SK-N-SH (cell line): ENCODE results near the gene PTTG1IP. TPM values are rescaled to one million over a fixed set of nuclear protein-coding genes. Genes with fewer than 3 reads are reported as not detected.

Experiments
- CTCF ChIA-PET: fragments of 300-600, 350-600 bp; formaldehyde crosslinking; extraction: SDS; loops from one replicate; lab custom pipeline; 2021; lab: Yijun Ruan, JAX
- POLR2A ChIA-PET: fragments of 350-600 bp; sonication (Branson Sonifier 250); formaldehyde crosslinking; extraction: SDS; loops from one replicate; lab custom pipeline; 2020; ENCODE audit warnings: antibody characterized with exemption, inconsistent platforms; lab: Yijun Ruan, JAX
- DNase-seq: peaks from one replicate; pipeline ENCODE4 v3.0.0; 2012
- H2AFZ ChIP-seq: fragments of 200-600 bp; sonication (generic); 2 replicates; pipeline ENCODE4 v1.8.1; 2016; ENCODE audit warnings: antibody characterized with exemption, mild to moderate bottlenecking, low read depth
- H3F3A ChIP-seq: fragments of 200-600 bp; sonication (generic); replicated peaks from 2 replicates; pipeline ENCODE3; 2016; ENCODE audit warnings: antibody characterized with exemption, mild to moderate bottlenecking; ENCODE audit not compliant: insufficient read depth
- H3K27ac ChIP-seq, 2 experiments: fragments of 200-500 bp in 1 of 2; fragments of 200-600 bp in 1 of 2; sonication (Bioruptor generic) in 1 of 2; sonication (generic), shearing (Covaris generic) in 1 of 2; 2 replicates each; pipeline versions ENCODE4 v1.5.1 to v1.6.1; 2014 to 2016; ENCODE audit warnings: low read depth in 2 of 2, inconsistent platforms in 1 of 2, low read length in 1 of 2, mild to moderate bottlenecking in 1 of 2, mixed read lengths in 1 of 2
- H3K27me3 ChIP-seq: fragments of 200-600 bp; sonication (generic), shearing (Covaris generic); 2 replicates; pipeline ENCODE4 v1.6.1; 2016; ENCODE audit warnings: mixed run types; ENCODE audit not compliant: insufficient read depth
- H3K36me3 ChIP-seq, 2 experiments: fragments of 200-500 bp in 1 of 2; fragments of 200-600 bp in 1 of 2; sonication (Bioruptor generic) in 1 of 2; sonication (generic) in 1 of 2; replicated peaks in 1 of 2; 2 replicates each; pipeline versions ENCODE3 to v1.5.1; 2014 to 2016; ENCODE audit warnings: low read length in 1 of 2, mild to moderate bottlenecking in 1 of 2; ENCODE audit not compliant: insufficient read depth in 2 of 2, control insufficient read depth in 1 of 2
- H3K4me1 ChIP-seq, 2 experiments: fragments of 200-500 bp in 1 of 2; fragments of 200-600 bp in 1 of 2; sonication (Bioruptor generic) in 1 of 2; sonication (generic), shearing (Covaris generic) in 1 of 2; 2 replicates each; pipeline versions ENCODE4 v1.5.1 to v1.6.1; 2014 to 2016; ENCODE audit warnings: low read depth in 1 of 2, low read length in 1 of 2, mixed run types in 1 of 2; ENCODE audit not compliant: insufficient read depth in 2 of 2, control insufficient read depth in 1 of 2
- H3K4me2 ChIP-seq: fragments of 200-600 bp; sonication (generic), shearing (Covaris generic); 2 replicates; pipeline ENCODE4 v1.6.1; 2017; ENCODE audit warnings: mixed run types
- H3K4me3 ChIP-seq, 2 experiments: fragments of 200-500 bp in 1 of 2; fragments of 200-600 bp in 1 of 2; sonication (Bioruptor generic) in 1 of 2; sonication (generic), shearing (Covaris generic) in 1 of 2; 2 replicates each; pipeline versions ENCODE4 v1.5.1 to v1.8.1; 2014 to 2016; ENCODE audit warnings: low read depth in 2 of 2, inconsistent platforms in 1 of 2, low read length in 1 of 2, mild to moderate bottlenecking in 1 of 2, mixed read lengths in 1 of 2, moderate library complexity in 1 of 2
- H3K79me2 ChIP-seq: fragments of 200-600 bp; sonication (generic); 2 replicates; pipeline ENCODE4 v1.8.1; 2017; ENCODE audit warnings: mild to moderate bottlenecking; ENCODE audit not compliant: insufficient read depth
- H3K9ac ChIP-seq: fragments of 200-600 bp; sonication (generic); 2 replicates; pipeline ENCODE4 v1.6.1; 2017; ENCODE audit warnings: mixed run types
- H3K9me2 ChIP-seq: fragments of 200-600 bp; sonication (generic); 2 replicates; pipeline ENCODE4 v1.6.1; 2017; ENCODE audit warnings: mixed run types
- H3K9me3 ChIP-seq: fragments of 200-600 bp; sonication (generic); 2 replicates; pipeline ENCODE4 v1.6.1; 2017; ENCODE audit warnings: mixed run types, mild to moderate bottlenecking, moderate library complexity
- H4K20me1 ChIP-seq: fragments of 200-600 bp; sonication (generic); 2 replicates; pipeline ENCODE4 v1.6.1; 2017; ENCODE audit warnings: mild to moderate bottlenecking, mixed run types; ENCODE audit not compliant: insufficient read depth
- CHD2 ChIP-seq: fragments of 150-350 bp; IDR thresholded peaks from 2 replicates; pipeline ENCODE4 v1.6.1; 2018; ENCODE audit warnings: low read length; ENCODE audit not compliant: partially characterized antibody
- ELF1 ChIP-seq: IDR thresholded peaks from 2 replicates; pipeline ENCODE4 v1.4.0; 2012
- EP300 ChIP-seq, 2 experiments: IDR thresholded peaks; 2 replicates each; pipeline versions ENCODE4 v1.4.0 to v1.6.1; 2012; ENCODE audit warnings: borderline replicate concordance in 1 of 2, low read depth in 1 of 2, low read length in 1 of 2
- EZH2phosphoT487 ChIP-seq: fragments of 200-600 bp; sonication (generic); IDR thresholded peaks from 2 replicates; pipeline ENCODE4 v1.6.1; 2017; ENCODE audit warnings: low read depth, mixed run types, mild to moderate bottlenecking, antibody characterized with exemption, moderate library complexity, borderline replicate concordance
- FOXJ3 ChIP-seq: sonication (generic); formaldehyde crosslinking; IDR thresholded peaks from 2 replicates; pipeline ENCODE4 v1.5.1; 2020; ENCODE audit warnings: mild to moderate bottlenecking, missing genetic modification reagents
- FOXM1 ChIP-seq: IDR thresholded peaks from 2 replicates; pipeline ENCODE4 v1.4.0; 2012; ENCODE audit warnings: low read depth, mild to moderate bottlenecking
- GATA2 ChIP-seq: sonication (generic); formaldehyde crosslinking; IDR thresholded peaks from 2 replicates; pipeline ENCODE4 v1.5.0; 2020; ENCODE audit warnings: mild to moderate bottlenecking, missing genetic modification reagents
- JUND ChIP-seq: IDR thresholded peaks from 2 replicates; pipeline ENCODE4 v1.4.0; 2012
- MAX ChIP-seq: IDR thresholded peaks from 2 replicates; pipeline ENCODE4 v1.4.0; 2012; ENCODE audit warnings: low read depth
- MEF2A ChIP-seq: IDR thresholded peaks from 2 replicates; pipeline ENCODE4 v1.4.0; 2012; ENCODE audit warnings: low read depth, borderline replicate concordance
- MXI1 ChIP-seq: IDR thresholded peaks from 2 replicates; pipeline ENCODE4 v1.6.1; 2012; ENCODE audit warnings: mild to moderate bottlenecking, low read depth, low read length, improper control_type of control experiment
- NFIC ChIP-seq: IDR thresholded peaks from 2 replicates; pipeline ENCODE4 v1.4.0; 2012; ENCODE audit warnings: borderline replicate concordance
- POLR2AphosphoS5 ChIP-seq: IDR thresholded peaks from 2 replicates; pipeline ENCODE4 v1.6.1; 2012; ENCODE audit warnings: low read depth, low read length
- RAD21 ChIP-seq: IDR thresholded peaks from 2 replicates; pipeline ENCODE4 v1.6.1; 2012; ENCODE audit warnings: mild to moderate bottlenecking, low read length
- RFX5 ChIP-seq: IDR thresholded peaks from 2 replicates; pipeline ENCODE4 v1.6.1; 2012; ENCODE audit warnings: mild to moderate bottlenecking, improper control_type of control experiment, low read length
- SIN3A ChIP-seq: IDR thresholded peaks from 2 replicates; pipeline ENCODE4 v1.6.1; 2012; ENCODE audit warnings: low read depth, mild to moderate bottlenecking, low read length, moderate library complexity, borderline replicate concordance
- TAF1 ChIP-seq: IDR thresholded peaks from 2 replicates; pipeline ENCODE4 v1.6.1; 2012; ENCODE audit warnings: low read depth, mild to moderate bottlenecking, low read length, moderate library complexity, borderline replicate concordance
- TEAD4 ChIP-seq: IDR thresholded peaks from 2 replicates; pipeline ENCODE4 v1.4.0; 2012; ENCODE audit warnings: mild to moderate bottlenecking, borderline replicate concordance; ENCODE audit not compliant: insufficient read depth
- YY1 ChIP-seq: IDR thresholded peaks from 2 replicates; pipeline ENCODE4 v1.4.0; 2012; ENCODE audit warnings: low read depth, mild to moderate bottlenecking
- WGBS: methylation state at CpG from one replicate; pipeline ENCODE4 v1.1.6; 2017; ENCODE audit warnings: low lambda C conversion rate; 5-methylcytosine and 5-hydroxymethylcytosine counted together
- polyA plus RNA-seq, 3 experiments: library from polyadenylated mRNA; depleted of rRNA; stranded (reverse); fragments of >200 nt; gene quantifications; 2 replicates each; pipeline ENCODE4 v1.2.3, GENCODE V29; 2012
- TF ChIP-seq, protein P1 (sequence below): IDR thresholded peaks from 2 replicates; pipeline ENCODE4 v1.4.0; 2012; ENCODE audit warnings: low read depth, borderline replicate concordance
- TF ChIP-seq, protein P2 (sequence below): fragments of 150-350 bp; IDR thresholded peaks from 2 replicates; pipeline ENCODE4 v1.6.1; 2017; ENCODE audit warnings: antibody characterized with exemption, low read length, low read depth, borderline replicate concordance

PTTG1IP gene
- polyA plus RNA-seq, 1 of the 3 experiments (the other 2 are of a cell fraction), result 171 TPM

DNA sequence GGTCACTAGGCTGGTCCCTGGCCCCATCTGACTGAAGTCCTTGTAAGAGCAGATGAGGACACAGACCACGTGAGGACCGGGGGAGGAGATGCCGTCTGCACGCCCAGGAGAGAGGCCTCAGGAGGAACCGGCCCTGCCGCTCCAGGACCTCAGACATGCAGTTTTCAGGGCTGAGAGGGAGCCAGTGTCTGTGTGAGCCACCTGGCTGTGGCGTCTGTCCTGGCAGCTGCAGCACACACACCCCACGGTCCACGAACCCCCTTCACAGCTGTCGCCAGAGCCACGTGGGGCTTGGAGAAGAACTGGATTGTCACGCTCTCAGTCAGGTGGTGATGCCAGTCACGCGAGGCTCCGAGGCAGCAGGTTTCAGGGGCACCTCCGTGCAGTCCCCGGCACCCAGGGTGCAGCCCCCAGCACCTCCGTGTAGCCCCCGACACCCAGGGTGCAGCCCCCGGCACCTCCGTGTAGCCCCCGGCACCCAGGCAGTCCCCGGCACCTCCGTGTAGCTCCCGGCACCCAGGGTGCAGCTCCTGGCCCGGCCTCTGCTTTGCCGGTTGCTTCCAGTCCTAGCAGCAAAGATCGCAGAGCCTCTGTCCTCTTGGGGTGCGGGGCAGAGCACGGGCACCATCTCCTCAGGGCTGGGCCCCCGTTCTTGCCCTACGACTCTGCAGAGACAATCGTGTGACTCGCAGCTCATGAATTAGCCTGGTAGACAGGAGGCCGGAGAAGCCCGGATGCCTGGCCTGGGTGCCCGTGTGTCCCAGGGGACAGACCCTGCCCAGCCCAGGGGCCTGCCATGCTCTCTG is 36.6 kb downstream of the PTTG1IP start:
- no peak overlapping the region for H3K4me2 ChIP-seq
- no peaks in the 10 kb centered on the region for H4K20me1 ChIP-seq
- H3K9me2 ChIP-seq, result no peaks in the 10 kb centered on the region
- H3K27ac ChIP-seq, result no peak overlapping the region
- no peak overlapping the region for H3K9ac ChIP-seq
- CTCF ChIA-PET, result interaction anchor here (0.6 kb wide), 1 partner anchor 1326 kb away, joined by 3 read pairs; no protein-coding TSS in a partner anchor
- no peaks in the 10 kb centered on the region for H3K79me2 ChIP-seq
- H3F3A ChIP-seq, result no peaks in the 10 kb centered on the region
- 76% methylated on average over 8 of the region's 37 CpGs for WGBS
- no peak for DNase-seq
- TF ChIP-seq ELF1, result no peak
- no peak for TF ChIP-seq FOXJ3 (CRISPR knock-in tag)
- TF ChIP-seq JUND, result no peak
- TF ChIP-seq, protein P1, sequence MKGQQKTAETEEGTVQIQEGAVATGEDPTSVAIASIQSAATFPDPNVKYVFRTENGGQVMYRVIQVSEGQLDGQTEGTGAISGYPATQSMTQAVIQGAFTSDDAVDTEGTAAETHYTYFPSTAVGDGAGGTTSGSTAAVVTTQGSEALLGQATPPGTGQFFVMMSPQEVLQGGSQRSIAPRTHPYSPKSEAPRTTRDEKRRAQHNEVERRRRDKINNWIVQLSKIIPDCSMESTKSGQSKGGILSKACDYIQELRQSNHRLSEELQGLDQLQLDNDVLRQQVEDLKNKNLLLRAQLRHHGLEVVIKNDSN, result no peak
- no peak for TF ChIP-seq EP300 (IDR thresholded peaks at IDR 0.05; ENCODE audit: borderline replicate concordance in 1 of 2, low read depth in 1 of 2, low read length in 1 of 2)
- TF ChIP-seq FOXM1, result no peak
- TF ChIP-seq TEAD4, result no peak
- TF ChIP-seq CHD2, result no peak
- TF ChIP-seq, protein P2, sequence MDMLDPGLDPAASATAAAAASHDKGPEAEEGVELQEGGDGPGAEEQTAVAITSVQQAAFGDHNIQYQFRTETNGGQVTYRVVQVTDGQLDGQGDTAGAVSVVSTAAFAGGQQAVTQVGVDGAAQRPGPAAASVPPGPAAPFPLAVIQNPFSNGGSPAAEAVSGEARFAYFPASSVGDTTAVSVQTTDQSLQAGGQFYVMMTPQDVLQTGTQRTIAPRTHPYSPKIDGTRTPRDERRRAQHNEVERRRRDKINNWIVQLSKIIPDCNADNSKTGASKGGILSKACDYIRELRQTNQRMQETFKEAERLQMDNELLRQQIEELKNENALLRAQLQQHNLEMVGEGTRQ, result no peak
- TF ChIP-seq RFX5, result no peak
- TF ChIP-seq, all 33 proteins: peak for 0
- POLR2A ChIA-PET, result no interaction called here
- Histone ChIP-seq H3K36me3 (no peaks in the 10 kb centered on the region), H3K4me1 (no peaks in the 10 kb centered on the region; a peak in 1 of 4 replicates), H3K9me3 (no peaks in the 10 kb centered on the region), H3K4me3 (no peak overlapping the region), H2AFZ (no peak overlapping the region), H3K27me3 (no peaks in the 10 kb centered on the region)

DNA sequence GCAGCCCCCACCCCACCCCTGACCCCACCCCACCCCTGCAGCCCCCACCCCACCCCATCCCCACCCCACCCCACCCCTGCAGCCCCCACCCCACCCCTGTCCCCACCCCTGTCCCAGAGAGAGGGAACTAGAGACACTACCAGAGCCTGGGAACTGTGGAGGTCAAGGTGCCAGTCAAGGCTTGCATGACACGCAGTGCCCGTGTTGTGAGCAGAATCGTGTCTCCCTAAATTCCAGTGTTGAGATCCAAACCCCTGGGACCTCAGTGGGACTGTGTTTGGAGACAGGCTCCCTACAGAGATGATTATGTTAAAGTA is 37.2 kb downstream of the PTTG1IP start:
- H3K9me3 ChIP-seq, result no peaks in the 10 kb centered on the region
- no peak overlapping the region for H3K27ac ChIP-seq
- WGBS, result 33% methylated on average over 3 of the region's 3 CpGs
- ChIA-PET CTCF (no interaction called here), POLR2A (no interaction called here)
- no peaks in the 10 kb centered on the region for H3K79me2 ChIP-seq
- H3K9ac ChIP-seq, result no peak overlapping the region
- H3K4me2 ChIP-seq, result no peak overlapping the region
- no peaks in the 10 kb centered on the region for H3F3A ChIP-seq
- H3K36me3 ChIP-seq, result no peaks in the 10 kb centered on the region
- DNase-seq, result no peak
- no peak overlapping the region for H2AFZ ChIP-seq
- H4K20me1 ChIP-seq, result no peaks in the 10 kb centered on the region
- no peak overlapping the region for H3K4me3 ChIP-seq
- H3K27me3 ChIP-seq, result no peaks in the 10 kb centered on the region
- H3K4me1 ChIP-seq, result no peaks in the 10 kb centered on the region; a peak in 1 of 4 replicates
- TF ChIP-seq MXI1, result no peak
- TF ChIP-seq, protein P1, result no peak
- no peak for TF ChIP-seq RAD21
- no peak for TF ChIP-seq FOXJ3 (CRISPR knock-in tag)
- no peak for TF ChIP-seq SIN3A
- TF ChIP-seq MAX, result no peak
- no peak for TF ChIP-seq POLR2AphosphoS5
- no peak for TF ChIP-seq YY1
- no peak for TF ChIP-seq MEF2A
- no peak for TF ChIP-seq EZH2phosphoT487
- no peak for TF ChIP-seq GATA2 (CRISPR knock-in tag)
- no peak for TF ChIP-seq NFIC
- TF ChIP-seq EP300 (IDR thresholded peaks at IDR 0.05; ENCODE audit: borderline replicate concordance in 1 of 2, low read depth in 1 of 2, low read length in 1 of 2), result no peak
- TF ChIP-seq, protein P2, result no peak
- no peak for TF ChIP-seq ELF1
- TF ChIP-seq TAF1, result no peak
- TF ChIP-seq TEAD4, result no peak
- H3K9me2 ChIP-seq, result no peaks in the 10 kb centered on the region
